ENCODE measurements around the gene VPS11. TPM values are rescaled to one million over a fixed set of nuclear protein-coding genes. Genes with fewer than 3 reads are reported as not detected.
A peak's percentile ranks its signal among the peaks of the same experiment; 100 is the strongest.

Gene VPS11
- total and polyA plus RNA-seq, 7 donors = 16.2 to 25.4 (median 20.4) TPM

- peaks cover 78% of the 10 kb centered on the region for H3K4me1 ChIP-seq
- ATAC-seq = no peak
- intact Hi-C loops (cut with DNase I) = no loop called here
- peak overlapping the region; percentile 93 for H3K27ac ChIP-seq
- DNase-seq = no peak
- no peak overlapping the region for H3K4me3 ChIP-seq
- no peaks in the 10 kb centered on the region for H3K9me3 ChIP-seq
- H3K27me3 ChIP-seq (ENCODE audit: insufficient read depth in 3 of 3, low read length in 2 of 3) = no peaks in the 10 kb centered on the region
- TF ChIP-seq, protein P1, sequence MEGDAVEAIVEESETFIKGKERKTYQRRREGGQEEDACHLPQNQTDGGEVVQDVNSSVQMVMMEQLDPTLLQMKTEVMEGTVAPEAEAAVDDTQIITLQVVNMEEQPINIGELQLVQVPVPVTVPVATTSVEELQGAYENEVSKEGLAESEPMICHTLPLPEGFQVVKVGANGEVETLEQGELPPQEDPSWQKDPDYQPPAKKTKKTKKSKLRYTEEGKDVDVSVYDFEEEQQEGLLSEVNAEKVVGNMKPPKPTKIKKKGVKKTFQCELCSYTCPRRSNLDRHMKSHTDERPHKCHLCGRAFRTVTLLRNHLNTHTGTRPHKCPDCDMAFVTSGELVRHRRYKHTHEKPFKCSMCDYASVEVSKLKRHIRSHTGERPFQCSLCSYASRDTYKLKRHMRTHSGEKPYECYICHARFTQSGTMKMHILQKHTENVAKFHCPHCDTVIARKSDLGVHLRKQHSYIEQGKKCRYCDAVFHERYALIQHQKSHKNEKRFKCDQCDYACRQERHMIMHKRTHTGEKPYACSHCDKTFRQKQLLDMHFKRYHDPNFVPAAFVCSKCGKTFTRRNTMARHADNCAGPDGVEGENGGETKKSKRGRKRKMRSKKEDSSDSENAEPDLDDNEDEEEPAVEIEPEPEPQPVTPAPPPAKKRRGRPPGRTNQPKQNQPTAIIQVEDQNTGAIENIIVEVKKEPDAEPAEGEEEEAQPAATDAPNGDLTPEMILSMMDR (IDR thresholded peaks at IDR 0.05) = no peak
- peaks cover 0 to 64% of the 10 kb centered on the region in 2 donors for H3K36me3 ChIP-seq (ENCODE audit: insufficient read depth in 1 of 2, low read depth in 1 of 2)
Measured at GRCh38 chr11:119023741-119024140, 43.9 kb upstream of the VPS11 start.

DNA sequence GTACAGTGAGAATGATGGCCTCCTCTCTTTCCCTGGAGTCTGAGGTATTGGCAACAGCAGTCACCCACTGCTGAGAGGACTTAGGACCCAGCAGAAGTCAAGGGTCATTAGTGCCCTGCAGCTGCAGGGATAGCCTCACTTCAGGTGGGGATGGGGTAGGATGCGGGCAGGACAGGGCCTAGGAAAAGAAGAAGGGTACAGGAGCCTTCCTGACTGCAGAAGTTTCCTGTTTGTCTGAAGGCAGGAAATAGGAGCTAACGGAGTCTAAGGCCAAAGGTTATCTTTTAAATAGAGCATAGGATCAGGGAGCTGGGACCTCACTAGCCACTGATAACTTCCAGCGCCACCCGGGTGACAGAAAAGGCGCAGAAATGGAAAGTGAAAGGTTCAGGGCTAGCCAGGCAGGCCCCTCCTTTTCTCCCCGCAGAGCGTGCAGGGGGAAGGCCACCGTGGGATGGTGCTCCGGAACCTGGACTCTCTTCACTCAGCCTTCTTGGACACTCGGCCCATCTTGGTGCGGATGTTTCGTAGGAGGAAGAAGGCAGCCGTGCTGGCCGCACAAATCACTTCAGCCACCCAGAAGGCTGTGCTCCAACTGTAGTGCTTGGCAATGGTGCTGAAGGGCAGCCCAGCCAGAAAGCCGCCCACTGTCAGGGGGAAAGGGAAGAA, 43.1 kb upstream of the VPS11 start:
- no peak for DNase-seq
- intact Hi-C loops (cut with DNase I) = no loop called here
- Histone ChIP-seq H3K4me1 (peaks cover 85% of the 10 kb centered on the region), H3K27me3 (ENCODE audit: insufficient read depth in 3 of 3, low read length in 2 of 3) (no peaks in the 10 kb centered on the region), H3K36me3 (ENCODE audit: insufficient read depth in 1 of 2, low read depth in 1 of 2) (peaks cover 0 to 64% of the 10 kb centered on the region in 2 donors), H3K4me3 (peak overlapping the region; percentile 38), H3K9me3 (no peaks in the 10 kb centered on the region), H3K27ac (peak overlapping the region; percentile 93)
- ATAC-seq = peak in 1 of 4 donors; percentile 9
- TF ChIP-seq, protein P1 (IDR thresholded peaks at IDR 0.05) = no peak
- 33 to 59% (median 37%) methylated on average over 15 of the region's 15 CpGs for WGBS, 3 donors

- no peak for DNase-seq
- peaks cover 0 to 64% of the 10 kb centered on the region in 2 donors for H3K36me3 ChIP-seq (ENCODE audit: insufficient read depth in 1 of 2, low read depth in 1 of 2)
- H3K9me3 ChIP-seq = no peaks in the 10 kb centered on the region
- H3K4me1 ChIP-seq = peaks cover 85% of the 10 kb centered on the region
- no peaks in the 10 kb centered on the region for H3K27me3 ChIP-seq (ENCODE audit: insufficient read depth in 3 of 3, low read length in 2 of 3)
- WGBS, 3 donors = 19 to 39% (median 20%) methylated on average over 5 of the region's 5 CpGs
- TF ChIP-seq, protein P1 (IDR thresholded peaks at IDR 0.05) = no peak
- H3K27ac ChIP-seq = peak overlapping the region; percentile 93
- intact Hi-C loops (cut with DNase I) = no loop called here
- peak overlapping the region; percentile 38 for H3K4me3 ChIP-seq
- peak in 1 of 4 donors; percentile 22 for ATAC-seq
Measured at GRCh38 chr11:119025099-119025473, 42.5 kb upstream of the VPS11 start.

DNA sequence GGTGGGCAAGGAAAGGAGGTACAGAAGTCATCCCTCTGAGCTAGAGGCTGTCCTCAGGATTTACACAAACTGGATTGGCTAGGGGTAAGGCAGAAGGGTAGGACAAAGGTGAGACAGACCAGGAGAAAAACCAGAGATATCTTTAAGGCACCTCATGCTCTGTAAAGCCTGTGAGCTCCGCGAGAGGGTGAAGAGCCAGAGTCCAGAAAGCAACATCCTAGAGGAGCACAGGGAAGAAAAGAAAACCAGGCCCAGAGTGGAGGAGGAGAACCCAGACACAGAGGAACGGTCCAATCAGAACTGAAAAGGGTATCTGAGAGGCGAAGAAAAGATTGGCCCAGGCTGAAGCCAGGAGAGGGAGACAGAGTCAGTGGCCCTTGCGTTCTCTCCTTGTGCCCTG, 42.1 kb upstream of the VPS11 start:
- H3K9me3 ChIP-seq = no peaks in the 10 kb centered on the region
- no peaks in the 10 kb centered on the region for H3K27me3 ChIP-seq (ENCODE audit: insufficient read depth in 3 of 3, low read length in 2 of 3)
- H3K27ac ChIP-seq = peak overlapping the region; percentile 93
- intact Hi-C loops (cut with DNase I) = no loop called here
- WGBS, 3 donors = 79 to 97% (median 81%) methylated on average over 5 of the region's 5 CpGs
- DNase-seq (no peak), ATAC-seq (no peak)
- TF ChIP-seq, protein P1 (IDR thresholded peaks at IDR 0.05) = no peak
- peaks cover 82% of the 10 kb centered on the region for H3K4me1 ChIP-seq
- no peak overlapping the region for H3K4me3 ChIP-seq
- H3K36me3 ChIP-seq (ENCODE audit: insufficient read depth in 1 of 2, low read depth in 1 of 2) = peaks cover 0 to 59% of the 10 kb centered on the region in 2 donors
